IMR-90 (cell line): ENCODE measurements around the gene ATP9B.

Experiments
- BHLHE40 ChIP-seq: fragments of 150-350 bp; IDR thresholded peaks from 2 replicates; pipeline ENCODE4 v1.6.1; 2016; ENCODE audit warnings: mild to moderate bottlenecking, low read depth, low read length
- CEBPB ChIP-seq: IDR thresholded peaks from 2 replicates; pipeline ENCODE4 v1.6.1; 2012; ENCODE audit warnings: low read depth, low read length, improper control_type of control experiment
- CTCF ChIP-seq: conservative IDR thresholded peaks from 2 replicates; pipeline ENCODE4 v1.5.1; 2012; ENCODE audit warnings: mild to moderate bottlenecking, low read depth, low read length, improper control_type of control experiment
- FOS ChIP-seq: fragments of 150-350 bp; IDR thresholded peaks from 2 replicates; pipeline ENCODE4 v1.6.1; 2016; ENCODE audit warnings: low read depth, low read length
- MAFK ChIP-seq: IDR thresholded peaks from 2 replicates; pipeline ENCODE4 v1.6.1; 2012; ENCODE audit warnings: low read depth, low read length, improper control_type of control experiment
- MAZ ChIP-seq: IDR thresholded peaks from 2 replicates; pipeline ENCODE4 v1.6.1; 2012; ENCODE audit warnings: low read depth, mild to moderate bottlenecking, low read length, improper control_type of control experiment, moderate library complexity, borderline replicate concordance
- MXI1 ChIP-seq: IDR thresholded peaks from 2 replicates; pipeline ENCODE4 v1.6.1; 2012; ENCODE audit warnings: low read depth, mild to moderate bottlenecking, low read length, moderate library complexity, borderline replicate concordance
- POLR2A ChIP-seq: IDR thresholded peaks from 2 replicates; pipeline ENCODE4 v1.6.1; 2012; ENCODE audit warnings: mild to moderate bottlenecking, low read depth, low read length
- RAD21 ChIP-seq: IDR thresholded peaks from 2 replicates; pipeline ENCODE4 v1.6.1; 2012; ENCODE audit warnings: low read length, improper control_type of control experiment
- RCOR1 ChIP-seq: IDR thresholded peaks from 2 replicates; pipeline ENCODE4 v1.6.1; 2012; ENCODE audit warnings: mild to moderate bottlenecking, low read length, improper control_type of control experiment; ENCODE audit not compliant: insufficient replicate concordance
- RFX5 ChIP-seq: IDR thresholded peaks from 2 replicates; pipeline ENCODE4 v1.8.0; 2012; ENCODE audit warnings: low read depth, mild to moderate bottlenecking, low read length, moderate library complexity
- SMC3 ChIP-seq: fragments of 150-350 bp; IDR thresholded peaks from 2 replicates; pipeline ENCODE4 v1.6.1; 2016; ENCODE audit warnings: low read depth, mild to moderate bottlenecking, antibody characterized with exemption, low read length, moderate library complexity
- TF ChIP-seq, protein P1 (sequence below): fragments of 150-350 bp; IDR thresholded peaks from 2 replicates; pipeline ENCODE4 v1.6.1; 2017; ENCODE audit warnings: mild to moderate bottlenecking, antibody characterized with exemption, low read length, low read depth

GRCh38 chr18:79329786-79330185, 260.6 kb downstream of the ATP9B start:
- no peak for TF ChIP-seq CTCF
- TF ChIP-seq POLR2A, result no peak
- TF ChIP-seq RAD21, result no peak
- TF ChIP-seq CEBPB, result no peak
- TF ChIP-seq, protein P1, sequence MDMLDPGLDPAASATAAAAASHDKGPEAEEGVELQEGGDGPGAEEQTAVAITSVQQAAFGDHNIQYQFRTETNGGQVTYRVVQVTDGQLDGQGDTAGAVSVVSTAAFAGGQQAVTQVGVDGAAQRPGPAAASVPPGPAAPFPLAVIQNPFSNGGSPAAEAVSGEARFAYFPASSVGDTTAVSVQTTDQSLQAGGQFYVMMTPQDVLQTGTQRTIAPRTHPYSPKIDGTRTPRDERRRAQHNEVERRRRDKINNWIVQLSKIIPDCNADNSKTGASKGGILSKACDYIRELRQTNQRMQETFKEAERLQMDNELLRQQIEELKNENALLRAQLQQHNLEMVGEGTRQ, result no peak
- no peak for TF ChIP-seq MAFK
- no peak for TF ChIP-seq FOS
- TF ChIP-seq MXI1, result no peak
- no peak for TF ChIP-seq MAZ
- TF ChIP-seq SMC3, result no peak
- no peak for TF ChIP-seq RCOR1
- TF ChIP-seq RFX5, result no peak
- no peak for TF ChIP-seq BHLHE40
